Lower leg skin (tissue), 3 donors: Measurements from ENCODE around the gene NAPSA.
"Not testable (repeated sequence)": the region's sequence is repeated elsewhere in the genome, so short reads cannot be mapped to it uniquely, and the experiment has no call there.

Source experiments
- CTCF ChIP-seq, 3 donors: fragments of 450-650 bp; IDR thresholded peaks; one replicate each; pipeline ENCODE4 v1.5.1; 2016; ENCODE audit warnings: antibody characterized with exemption in 3 of 3, mild to moderate bottlenecking in 3 of 3, moderate library complexity in 2 of 3
- POLR2A ChIP-seq, 2 donors: fragments of 450-650 bp; IDR thresholded peaks; one replicate each; pipeline ENCODE4 v1.6.1; 2016 to 2017; ENCODE audit warnings: antibody characterized with exemption in 2 of 2, mild to moderate bottlenecking in 1 of 2, moderate library complexity in 1 of 2

- not testable (repeated sequence) for TF ChIP-seq CTCF, POLR2A (IDR thresholded peaks at IDR 0.05)
Measured at GRCh38 chr19:50390952-50391351, 25.5 kb upstream of the NAPSA start.
